ENCODE results near the gene ANK2.
A peak's percentile ranks its signal among the peaks of the same experiment; 100 is the strongest.

ANK2 gene

DNA sequence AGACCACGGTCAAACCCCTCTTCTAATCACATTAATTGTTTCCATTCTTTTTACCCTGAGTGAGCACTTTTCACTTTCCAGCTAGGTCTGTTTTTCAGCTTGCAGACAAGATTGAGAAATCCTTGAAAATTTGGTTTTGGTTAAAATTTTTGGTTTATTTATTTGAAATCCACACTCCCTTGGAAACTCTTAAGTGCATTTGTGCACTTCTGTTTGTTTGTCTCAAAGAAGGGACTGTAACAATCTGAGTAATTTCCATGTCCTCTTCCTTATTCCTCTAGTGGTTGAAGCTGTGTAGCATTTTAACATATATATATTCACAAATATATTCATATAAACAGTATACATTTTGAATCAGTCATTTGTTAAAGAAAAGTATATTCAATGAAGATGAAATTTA lies 333.3 kb downstream of the ANK2 start:
- FAIRE-seq (no peak), DNase-seq (ENCODE audit: insufficient read length, low spot score) (no peak)

DNA sequence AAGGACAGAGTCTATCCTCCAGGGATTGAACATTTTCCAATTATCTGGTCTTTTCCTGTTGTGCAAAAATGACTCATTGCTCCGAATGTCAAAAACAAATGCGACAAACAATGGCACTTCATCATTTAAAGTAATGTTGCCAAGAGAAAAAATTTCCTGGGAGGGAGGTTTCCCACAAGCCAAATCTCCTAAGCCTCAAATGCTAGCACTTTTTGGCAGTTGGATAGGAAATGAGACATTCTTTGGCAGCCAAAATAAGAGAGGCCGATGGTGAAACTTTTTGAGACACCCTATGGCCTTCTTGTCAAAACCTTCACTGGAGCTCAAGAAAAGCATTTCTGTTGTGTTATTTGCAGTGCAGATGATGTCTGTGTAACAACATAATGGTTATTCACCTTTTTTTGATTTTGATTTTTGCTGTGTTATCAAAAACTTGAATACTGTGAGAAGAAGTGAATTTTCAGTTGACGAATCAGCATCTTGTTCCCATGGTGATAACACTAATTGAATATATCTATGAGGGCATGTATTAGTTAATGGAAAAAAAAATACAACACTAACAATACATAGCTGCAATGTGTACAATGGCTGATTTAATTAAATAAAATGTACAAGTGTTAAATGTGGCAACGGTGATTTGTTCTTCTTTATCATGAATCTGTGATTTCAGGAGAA lies 333.8 kb downstream of the ANK2 start:
- no peak for DNase-seq (ENCODE audit: insufficient read length, low spot score)
- FAIRE-seq = no peak

DNA sequence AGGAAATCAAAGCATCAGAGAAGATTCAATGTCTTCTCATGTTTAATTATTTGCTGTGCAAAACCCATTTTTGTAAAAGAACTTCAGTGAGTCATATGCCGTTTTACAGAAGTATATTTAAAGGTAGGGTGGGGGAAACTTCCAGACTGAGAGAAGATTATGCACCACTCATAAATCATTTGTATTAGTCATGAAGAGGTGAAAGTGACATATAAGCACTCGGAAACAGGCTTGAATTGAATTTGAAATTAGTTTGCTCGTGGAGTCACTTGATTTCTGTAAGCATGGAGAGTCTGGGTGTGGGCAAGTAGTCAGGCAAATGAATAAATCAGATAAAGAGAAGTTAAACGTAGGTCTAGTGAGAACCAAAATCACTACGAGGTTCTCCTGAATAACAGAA lies 335.1 kb downstream of the ANK2 start:
- no peak for FAIRE-seq
- DNase-seq (ENCODE audit: insufficient read length, low spot score) = peak; percentile 35

DNA sequence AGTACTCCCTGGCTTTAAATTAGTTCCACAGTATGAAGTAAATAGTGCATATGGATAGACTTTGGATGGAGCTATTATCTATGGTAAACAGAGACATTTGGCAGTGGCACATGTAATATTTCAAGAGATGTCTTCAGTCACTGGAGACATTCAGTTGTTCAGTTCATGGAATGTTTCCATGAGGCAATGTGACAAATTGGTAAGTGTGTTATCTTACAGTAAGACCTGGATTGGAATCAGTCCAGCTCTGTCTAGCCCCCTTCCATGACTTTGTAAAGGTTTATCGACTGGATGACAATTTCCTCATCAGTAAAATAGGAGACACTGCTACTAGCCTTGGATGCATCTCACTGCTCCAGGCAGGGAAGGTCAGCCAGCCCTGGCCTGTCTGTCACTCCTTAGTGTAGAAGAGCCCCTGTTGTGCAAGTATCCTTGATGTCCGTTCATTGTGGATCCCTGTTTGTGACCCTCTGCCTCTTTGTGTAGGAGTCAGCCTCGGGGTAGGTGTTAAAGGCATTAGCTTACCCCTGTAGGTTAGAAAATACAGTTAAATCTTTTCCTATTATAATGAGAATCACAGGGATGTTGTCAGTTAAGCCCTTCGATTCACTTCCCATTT lies 335.9 kb downstream of the ANK2 start:
- FAIRE-seq = no peak
- DNase-seq (ENCODE audit: insufficient read length, low spot score) = no peak

DNA sequence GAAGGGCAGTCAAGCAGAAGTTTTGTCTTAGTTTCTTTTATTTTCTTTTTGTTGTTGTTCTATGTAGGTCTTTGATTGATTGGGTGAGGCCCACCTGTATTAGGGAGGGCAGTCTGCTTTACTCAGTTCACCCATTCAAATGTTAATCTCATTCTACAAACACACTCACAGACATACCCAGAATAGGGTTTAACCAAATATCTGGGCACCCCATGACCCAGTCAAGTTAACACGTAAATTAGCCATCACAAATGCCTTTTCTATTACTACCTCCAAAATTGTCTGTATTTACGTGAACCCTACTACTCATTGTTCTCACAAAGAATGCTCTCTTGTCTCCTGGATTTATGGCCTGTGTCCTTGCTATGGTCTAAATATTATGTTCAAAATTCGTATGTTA lies 339.7 kb downstream of the ANK2 start:
- FAIRE-seq (peak; percentile 40), DNase-seq (ENCODE audit: insufficient read length, low spot score) (no peak)

DNA sequence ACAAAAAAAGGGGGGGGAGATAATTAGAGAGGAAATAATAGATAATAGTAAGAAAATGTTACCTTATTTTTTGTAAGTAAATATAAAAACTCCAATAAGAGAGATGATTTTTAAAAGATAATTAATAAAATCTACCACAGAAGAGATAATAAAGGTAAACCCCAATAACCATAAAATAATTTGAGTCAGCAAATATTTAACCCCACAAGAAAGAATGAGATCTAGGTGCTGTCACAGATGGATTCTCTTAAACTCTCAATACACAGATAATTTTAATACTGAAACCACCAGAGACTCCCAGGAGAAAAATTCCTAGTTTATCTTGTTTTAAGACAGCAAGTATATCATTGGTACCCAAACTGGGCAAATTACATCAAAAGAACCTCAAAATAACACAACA lies 341.4 kb downstream of the ANK2 start:
- FAIRE-seq (no peak), DNase-seq (ENCODE audit: insufficient read length, low spot score) (no peak)

DNA sequence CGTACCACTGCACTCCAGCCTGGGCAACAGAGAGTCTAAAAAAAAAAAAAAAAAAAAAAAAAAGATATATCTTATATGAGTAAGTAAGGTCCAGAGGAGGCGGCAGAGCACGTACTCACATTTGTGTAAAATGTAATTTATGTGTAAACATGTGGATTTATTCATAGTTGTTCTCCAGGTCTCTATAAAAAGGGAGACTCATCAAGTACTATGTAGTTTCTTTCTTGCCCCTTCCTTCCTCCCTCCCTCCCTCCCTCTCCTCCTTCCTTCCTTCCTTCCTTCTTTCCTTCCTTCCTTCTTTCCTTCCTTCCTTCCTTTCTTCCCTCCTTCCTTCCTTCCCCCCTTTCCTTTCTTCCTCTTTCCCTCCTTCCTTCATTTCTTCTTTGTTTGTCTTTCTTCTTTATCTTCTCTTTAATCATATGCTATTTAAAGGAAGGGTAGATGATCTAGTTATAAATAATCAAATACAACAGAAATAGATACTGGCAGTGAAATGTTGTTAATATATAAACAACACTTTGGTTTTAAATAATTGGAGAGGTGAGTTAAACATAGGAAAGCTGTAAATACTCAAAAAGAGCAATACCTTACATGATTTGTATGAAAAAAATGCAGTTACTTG lies 344.8 kb downstream of the ANK2 start:
- FAIRE-seq (no peak), DNase-seq (ENCODE audit: insufficient read length, low spot score) (no peak)

DNA sequence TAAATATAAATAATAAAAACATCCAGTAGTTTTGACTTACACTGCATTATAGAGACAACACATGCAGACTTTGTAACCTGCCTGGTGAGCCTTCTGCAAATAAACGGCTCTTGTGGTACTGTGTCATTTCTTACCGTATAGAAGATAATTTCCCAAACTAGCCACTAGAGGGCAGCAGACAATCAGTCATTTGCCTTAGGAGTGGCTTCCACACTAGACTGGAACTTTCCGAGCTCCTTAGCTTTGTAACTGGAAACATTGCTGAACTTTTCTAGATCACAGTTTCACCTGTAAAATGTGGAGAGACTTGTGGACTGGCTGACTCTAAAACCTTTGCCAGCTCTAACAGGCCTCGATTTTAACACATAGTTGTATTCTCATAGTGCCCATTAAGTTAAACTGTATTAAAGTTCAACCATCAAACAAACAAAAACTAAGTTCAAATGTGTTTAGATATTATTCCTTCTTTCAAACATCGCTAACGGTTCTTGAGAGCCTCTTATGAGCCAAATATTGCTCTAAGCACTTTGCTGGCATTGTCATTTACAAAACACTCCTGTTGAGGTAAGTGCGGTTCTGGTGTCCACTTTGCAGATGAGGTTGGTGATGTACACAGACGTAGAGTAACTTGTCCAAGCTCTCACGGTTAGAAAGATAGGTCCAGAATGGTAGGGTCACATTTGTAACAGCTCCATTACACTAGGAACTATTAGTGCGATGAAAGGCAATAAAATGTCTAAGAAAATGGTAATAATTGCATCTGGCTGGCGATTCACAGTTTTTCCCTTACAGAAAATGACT lies 345.5 kb downstream of the ANK2 start:
- DNase-seq (ENCODE audit: insufficient read length, low spot score) = peak; percentile 64
- peak; percentile 33 for FAIRE-seq

DNA sequence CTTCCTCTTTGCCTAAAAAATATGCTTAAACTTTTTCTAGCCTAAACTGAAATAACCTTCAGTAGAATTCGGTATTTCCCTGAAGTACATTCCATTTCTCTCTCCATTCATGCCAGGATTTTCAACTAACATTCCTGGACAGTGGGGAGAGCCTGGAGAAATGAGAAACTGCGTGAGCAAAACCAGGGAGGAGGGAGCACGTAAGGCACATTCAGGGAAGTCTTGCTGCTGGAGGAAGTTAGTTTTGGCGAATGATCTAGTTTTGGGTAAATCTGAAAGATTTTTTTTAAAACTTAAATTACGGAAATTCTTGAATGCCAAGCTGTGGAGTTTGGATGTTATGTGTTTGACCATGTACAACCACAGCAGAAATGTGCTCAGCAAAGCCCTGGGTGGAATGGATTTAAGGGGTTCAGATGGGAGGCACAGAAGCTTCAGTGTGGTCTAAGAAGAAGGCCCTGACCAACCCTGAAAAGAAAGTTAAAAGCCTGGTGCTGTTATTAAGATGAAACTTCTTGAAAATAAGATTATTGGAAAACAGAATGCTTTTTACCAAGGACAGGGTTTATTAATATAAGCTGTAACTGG lies 347.8 kb downstream of the ANK2 start:
- FAIRE-seq (no peak), DNase-seq (ENCODE audit: insufficient read length, low spot score) (no peak)

DNA sequence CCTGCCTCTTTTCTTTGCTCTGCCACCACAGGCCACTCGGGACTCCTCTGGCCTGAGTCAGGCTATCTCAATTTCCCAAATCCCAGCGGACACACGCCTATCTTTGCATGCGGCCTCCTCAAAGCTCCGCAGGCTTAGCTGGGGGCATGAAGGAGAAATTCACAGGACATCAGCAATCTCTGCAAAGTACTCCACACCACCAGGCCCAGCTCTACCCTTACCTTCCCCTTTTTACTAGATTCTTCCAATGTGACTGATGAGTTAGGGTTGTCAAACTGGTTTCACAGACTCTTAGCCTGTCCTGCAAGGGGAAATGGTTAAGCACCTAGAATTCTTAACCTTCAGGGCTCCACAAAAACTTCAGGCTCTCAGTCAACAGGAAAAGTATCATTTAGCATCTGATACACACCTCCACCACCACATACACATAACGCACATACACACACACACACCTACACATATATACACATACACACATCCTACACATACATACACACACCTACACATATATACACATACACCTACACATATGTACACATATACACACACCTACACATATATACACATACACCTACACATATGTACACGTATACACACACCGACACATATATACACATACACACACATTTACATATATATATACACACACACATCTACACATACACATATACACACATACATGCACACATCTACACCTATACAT lies 349.1 kb downstream of the ANK2 start:
- no peak for FAIRE-seq

DNA sequence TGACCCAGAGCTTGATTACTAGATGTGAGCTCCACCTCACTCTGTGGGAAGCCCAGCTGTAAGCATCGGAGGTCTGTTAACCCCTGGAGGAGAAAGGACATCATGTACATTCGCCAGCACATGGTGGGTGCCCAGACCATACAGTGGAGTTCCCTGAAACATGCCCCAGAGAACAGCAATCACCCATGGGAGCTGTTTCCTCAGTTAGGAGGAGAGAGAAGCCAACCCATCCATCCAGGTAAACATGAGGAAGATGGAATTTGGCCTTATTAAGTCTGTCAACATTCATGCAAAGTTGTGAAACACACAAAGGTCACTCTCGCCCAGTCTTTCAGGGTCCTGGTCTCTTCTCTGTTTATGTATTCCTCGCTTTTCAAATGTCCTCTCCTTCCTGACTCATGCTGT lies 354.7 kb downstream of the ANK2 start:
- DNase-seq (ENCODE audit: insufficient read length, low spot score) (no peak), FAIRE-seq (no peak)

More for the DNA sequence above, 349.1 kb downstream of the ANK2 start:
- no peak for DNase-seq (ENCODE audit: insufficient read length, low spot score)

DNA sequence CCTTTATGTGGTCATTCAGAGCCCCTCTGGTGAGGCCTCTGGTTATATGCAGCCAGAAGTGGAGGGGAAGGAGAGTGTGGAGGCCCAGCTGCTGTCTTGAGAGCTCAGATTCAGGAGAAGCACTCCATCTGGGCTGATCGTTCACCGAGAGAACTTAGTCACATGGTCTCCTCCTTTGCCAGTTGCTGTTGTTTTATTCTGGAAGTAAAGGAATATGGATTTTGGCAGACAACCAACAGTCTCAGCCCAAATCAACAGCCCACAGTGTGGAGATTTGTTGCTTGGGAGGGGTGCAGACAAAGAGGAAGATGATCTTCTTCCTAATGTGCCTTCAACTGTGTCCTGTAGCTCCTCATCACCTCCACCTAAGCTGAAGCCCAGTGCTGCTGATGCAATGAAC lies 355.4 kb downstream of the ANK2 start:
- DNase-seq (ENCODE audit: insufficient read length, low spot score) (no peak), FAIRE-seq (no peak)

DNA sequence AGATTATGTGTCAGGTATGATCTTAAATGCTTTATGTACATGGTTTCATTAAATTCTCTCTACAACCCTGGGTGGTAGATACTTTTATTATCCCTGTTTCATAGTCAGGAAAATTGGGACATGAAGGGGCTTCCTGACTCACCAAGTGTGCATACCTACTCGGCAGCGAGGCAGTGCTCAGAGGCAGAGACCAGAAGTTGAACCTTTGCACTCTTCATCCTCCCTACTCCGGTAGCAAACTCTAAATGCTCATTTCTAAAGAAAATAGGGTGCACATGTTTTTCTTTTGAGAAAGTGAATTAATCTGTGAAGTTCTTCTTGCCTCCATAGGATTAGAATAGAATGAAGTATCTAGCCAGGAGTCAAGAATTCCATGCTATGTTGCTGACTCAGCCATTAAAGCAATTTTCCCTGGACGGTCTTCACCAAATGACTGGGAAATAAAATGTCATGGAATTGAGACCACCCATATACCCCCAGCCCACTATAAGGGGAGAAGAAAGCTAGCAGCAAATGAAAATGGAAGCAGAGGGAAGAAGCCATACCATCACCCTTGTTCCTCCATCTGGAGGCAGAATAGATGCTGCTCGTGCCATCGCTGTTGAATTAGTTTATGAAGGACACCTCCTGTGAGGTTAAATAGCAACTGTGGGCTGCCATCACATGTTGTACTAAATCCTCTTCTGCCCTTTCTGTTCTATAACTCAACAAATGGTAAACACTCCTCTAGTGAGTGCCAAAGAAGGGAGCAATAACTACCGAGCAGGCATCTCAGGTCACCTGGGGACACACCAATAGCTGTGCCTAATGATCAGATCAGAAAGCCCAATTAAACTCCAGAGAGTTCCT lies 356.6 kb downstream of the ANK2 start:
- FAIRE-seq (no peak), DNase-seq (ENCODE audit: insufficient read length, low spot score) (no peak)

DNA sequence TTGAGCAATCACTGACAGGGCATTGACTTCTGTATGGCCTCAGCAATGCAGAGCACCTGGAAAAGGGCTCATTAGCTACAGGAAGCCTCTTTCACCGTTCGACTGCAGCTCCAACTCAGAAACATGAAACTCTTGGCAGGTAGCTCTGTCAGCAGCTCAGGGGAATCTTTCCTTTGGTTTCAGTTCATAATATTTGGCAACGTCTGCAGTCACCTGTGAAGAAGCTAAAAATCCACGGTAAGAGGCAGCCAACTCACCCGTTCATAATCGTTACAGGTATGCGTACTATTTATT lies 357.2 kb downstream of the ANK2 start:
- DNase-seq (ENCODE audit: insufficient read length, low spot score) (no peak), FAIRE-seq (no peak)

DNA sequence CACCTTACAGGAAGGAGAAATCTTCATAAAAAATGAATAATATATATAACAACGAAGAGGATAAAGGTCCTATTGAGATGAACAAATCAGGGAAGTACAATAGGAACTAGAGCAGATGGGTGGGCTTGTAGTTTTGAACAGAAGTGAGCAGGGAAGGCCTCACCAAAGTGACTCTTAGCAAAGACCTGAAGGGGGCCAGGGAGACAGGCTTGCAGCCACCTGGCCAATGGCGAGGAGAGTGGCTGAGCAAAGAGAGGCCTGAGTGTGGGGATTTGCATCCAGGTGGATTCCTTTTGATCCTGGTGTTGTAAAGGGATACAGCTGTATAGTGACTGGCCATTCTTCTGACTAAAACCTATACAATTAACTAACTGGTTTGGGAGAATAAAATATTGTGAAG lies 358.0 kb downstream of the ANK2 start:
- no peak for DNase-seq (ENCODE audit: insufficient read length, low spot score)
- FAIRE-seq = no peak

DNA sequence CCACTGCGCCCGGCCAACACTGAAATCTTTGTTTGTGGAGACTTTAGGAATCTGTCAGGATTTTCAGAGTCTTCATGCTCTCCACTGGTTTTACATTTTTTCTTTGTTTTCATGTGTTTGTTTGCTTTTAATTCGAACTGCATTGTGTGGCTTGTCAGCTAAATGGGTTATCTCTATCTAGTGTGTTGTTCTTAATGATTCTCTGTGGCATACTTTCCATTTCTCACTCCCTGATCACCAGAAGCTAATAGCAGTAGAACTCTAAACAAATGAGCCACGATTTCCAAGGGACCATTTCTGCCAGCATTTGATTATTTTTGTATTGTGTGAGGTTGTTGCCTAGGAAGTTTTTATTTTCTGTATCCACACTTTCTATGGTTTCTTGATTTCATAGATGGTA lies 359.7 kb downstream of the ANK2 start:
- FAIRE-seq (no peak), DNase-seq (ENCODE audit: insufficient read length, low spot score) (no peak)

DNA sequence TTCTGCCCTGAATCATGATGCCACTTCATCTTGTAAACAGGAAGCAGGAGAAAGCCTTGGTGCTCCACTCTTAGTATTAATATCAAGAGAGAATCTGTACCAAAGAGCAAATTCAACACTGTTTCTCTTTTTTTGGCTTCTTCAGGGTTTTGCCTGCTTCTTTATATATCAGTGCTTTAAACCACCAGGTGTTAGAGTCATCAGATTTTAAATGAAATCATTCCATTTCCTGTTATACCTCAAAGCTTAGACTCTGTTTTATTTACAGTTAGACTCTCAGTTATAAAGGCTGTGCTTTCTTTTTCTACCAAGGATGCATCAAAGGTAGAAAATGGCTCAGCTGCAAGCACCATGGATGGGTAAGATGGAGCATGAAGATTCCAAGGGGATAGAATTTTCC lies 361.2 kb downstream of the ANK2 start:
- FAIRE-seq (no peak), DNase-seq (ENCODE audit: insufficient read length, low spot score) (no peak)

DNA sequence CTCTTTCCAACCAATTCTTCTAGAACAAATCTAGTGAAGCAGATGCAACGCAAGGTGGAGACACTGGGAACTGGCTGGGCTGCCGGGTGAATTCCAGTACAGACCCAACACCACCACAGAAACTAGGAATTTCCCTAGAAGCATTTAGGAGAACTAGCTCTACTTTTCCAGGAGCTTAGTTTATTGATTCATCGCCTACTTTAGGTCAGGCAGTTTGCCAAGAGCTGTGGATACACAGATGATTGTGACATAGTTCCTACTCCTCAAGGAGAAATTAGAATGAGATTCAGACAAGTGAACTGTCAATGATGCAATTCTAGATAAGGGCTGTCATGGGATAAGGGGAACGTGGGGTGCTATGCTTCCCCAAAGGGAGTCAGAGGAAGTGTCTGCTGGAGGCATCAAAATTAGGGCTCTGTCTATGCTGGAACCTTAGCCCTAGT lies 362.1 kb downstream of the ANK2 start:
- DNase-seq (ENCODE audit: insufficient read length, low spot score) (peak; percentile 23), FAIRE-seq (peak; percentile 26)

DNA sequence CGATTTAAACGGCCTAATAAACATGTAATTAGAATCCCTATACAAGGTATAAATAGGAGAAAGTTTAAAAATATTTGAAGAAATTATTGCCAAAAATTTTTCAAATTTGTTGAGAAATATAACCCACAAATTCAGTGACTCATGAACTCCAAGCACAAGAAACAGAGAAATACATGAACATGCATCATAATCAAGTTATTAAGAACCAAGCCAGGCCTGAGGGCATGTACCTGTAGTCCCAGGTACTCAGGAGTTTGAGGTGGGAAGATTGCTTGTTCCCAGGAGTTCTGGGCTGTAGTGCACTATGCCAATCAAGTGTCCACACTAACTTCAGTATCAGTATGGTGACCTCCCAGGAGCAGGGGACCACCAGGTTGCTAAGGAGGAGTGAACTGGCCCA lies 370.2 kb downstream of the ANK2 start:
- FAIRE-seq (no peak), DNase-seq (ENCODE audit: insufficient read length, low spot score) (no peak)

DNA sequence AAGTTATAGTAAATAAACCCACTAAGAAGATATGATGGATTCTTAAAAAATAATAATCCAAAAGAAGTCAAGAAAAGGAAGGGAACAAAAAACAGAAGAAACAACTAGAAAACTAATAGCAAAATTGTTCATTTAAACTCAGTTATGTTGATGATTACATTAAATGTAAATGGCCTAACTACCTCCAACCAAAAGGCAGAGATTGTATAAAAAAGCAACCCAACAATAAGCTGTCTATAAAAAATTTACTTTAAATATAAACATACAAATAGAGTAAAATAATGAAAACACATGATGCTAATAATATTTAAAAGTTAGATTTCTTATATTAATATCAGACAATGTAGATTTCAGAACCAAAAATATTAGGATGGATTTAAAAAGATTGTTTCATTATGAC lies 371.5 kb downstream of the ANK2 start:
- DNase-seq (ENCODE audit: insufficient read length, low spot score) (no peak), FAIRE-seq (no peak)
